AG09319 (cell line): ENCODE results near the gene PLEKHB2.

ENCODE experiments used
- DNase-seq: peaks from one replicate; pipeline ENCODE4 v3.0.0-alpha.2; 2010; ENCODE audit warnings: low read depth; ENCODE audit errors: extremely low read depth
- TF ChIP-seq, protein P1 (sequence below): IDR thresholded peaks from 2 replicates; pipeline ENCODE4 v1.5.1; 2011; ENCODE audit warnings: low read depth, mild to moderate bottlenecking, inconsistent platforms, low read length, moderate library complexity

PLEKHB2 gene

DNA sequence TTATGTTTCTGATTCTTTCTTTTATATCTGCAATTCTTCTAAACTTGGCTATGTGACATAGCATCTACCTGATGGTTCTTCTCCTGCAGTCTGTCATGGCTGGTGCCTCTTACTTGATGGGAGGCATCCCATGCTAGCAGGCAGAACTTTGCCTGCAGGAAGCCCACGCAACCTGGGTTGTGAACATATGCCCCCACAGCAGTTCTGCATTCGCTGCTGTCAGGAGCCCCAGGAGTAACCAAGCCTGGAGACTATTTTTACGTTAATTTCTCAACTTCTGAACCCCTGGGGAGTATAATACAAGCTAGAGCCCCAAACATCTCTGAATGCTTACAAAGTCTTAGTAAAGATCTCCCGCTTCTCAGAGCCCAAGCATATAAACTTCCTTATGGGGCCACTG is 23.9 kb upstream of the PLEKHB2 start:
- no peak for DNase-seq

DNA sequence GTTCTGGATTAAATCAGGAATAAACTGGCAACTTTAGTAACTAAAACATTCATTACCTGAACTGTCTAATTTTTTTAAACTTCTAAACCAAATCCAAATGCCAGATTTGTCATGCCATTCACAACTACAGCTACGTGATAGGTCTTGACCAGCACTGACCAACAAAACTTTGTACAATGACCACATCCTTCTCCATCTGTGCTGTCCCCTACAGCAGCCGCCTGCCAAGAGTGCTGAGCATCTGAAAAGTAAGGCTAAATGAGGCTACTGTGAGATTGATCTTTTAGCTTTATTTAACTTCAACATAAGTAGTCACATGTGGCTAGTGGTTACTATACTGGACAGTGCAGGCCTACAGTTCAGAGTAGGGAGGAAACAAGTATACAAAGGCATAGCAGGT is 19.5 kb upstream of the PLEKHB2 start:
- DNase-seq = no peak
- TF ChIP-seq, protein P1, sequence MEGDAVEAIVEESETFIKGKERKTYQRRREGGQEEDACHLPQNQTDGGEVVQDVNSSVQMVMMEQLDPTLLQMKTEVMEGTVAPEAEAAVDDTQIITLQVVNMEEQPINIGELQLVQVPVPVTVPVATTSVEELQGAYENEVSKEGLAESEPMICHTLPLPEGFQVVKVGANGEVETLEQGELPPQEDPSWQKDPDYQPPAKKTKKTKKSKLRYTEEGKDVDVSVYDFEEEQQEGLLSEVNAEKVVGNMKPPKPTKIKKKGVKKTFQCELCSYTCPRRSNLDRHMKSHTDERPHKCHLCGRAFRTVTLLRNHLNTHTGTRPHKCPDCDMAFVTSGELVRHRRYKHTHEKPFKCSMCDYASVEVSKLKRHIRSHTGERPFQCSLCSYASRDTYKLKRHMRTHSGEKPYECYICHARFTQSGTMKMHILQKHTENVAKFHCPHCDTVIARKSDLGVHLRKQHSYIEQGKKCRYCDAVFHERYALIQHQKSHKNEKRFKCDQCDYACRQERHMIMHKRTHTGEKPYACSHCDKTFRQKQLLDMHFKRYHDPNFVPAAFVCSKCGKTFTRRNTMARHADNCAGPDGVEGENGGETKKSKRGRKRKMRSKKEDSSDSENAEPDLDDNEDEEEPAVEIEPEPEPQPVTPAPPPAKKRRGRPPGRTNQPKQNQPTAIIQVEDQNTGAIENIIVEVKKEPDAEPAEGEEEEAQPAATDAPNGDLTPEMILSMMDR = no peak

More for the DNA sequence above, 23.9 kb upstream of the PLEKHB2 start:
- TF ChIP-seq, protein P1 = no peak

DNA sequence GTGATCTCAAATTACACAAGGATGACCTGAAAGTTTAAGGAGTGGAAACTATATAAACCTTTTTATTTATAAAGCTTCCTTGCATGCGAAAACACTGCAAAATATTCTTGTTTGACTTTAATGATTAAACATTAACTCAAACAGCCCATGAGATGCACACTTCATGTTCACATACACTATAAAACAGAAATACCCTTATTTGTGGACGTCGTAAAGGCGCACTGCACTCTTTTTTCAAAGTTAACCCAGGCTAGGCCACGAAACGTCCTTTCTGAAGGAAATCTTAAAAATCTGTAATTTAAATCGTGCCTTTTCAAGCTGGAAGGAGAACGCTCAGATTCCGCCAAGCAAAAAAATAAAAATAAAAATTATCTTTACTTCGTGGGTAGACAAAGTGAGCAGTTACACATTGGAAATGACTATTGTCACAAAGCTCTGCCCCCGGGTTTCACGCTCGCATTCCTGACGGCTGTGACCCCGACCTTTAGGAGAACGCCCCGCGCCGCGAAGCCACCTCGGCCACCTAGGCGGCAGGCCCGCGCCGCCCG is 12.6 kb upstream of the PLEKHB2 start:
- TF ChIP-seq, protein P1 = no peak

DNA sequence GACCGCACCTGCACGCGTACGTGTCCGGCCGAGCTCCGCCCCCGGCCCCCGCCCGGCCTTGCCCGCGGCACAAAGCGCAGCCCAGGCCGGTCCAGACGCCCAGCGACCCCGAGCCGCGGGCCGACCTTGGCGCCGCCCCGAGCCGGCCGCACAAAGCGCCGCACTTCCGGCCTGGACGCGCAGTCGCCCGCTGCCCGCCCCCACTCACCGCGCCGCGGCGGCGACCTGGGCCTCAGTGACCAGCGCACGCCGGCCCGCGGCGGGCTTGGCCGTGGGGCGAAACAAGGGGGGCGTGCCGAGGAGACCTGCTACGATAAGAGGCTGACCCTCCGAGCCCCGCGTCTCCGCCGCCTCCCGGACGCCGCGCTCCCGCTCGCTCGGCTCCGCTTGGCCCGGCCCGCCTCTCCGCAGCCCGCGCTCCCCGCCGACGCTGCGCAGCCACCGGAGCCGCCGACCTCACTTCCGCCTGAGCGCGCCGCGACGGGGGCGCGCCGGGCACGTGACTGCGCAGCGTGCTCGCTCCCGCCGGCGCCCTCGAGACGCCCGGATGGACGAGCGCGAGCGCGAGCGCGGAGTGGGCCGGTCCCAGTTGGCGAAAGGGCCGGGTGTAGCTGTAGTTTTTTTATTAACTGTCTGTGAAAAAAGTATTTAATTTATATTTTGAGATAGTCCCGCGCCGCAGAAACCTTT is 12.0 kb upstream of the PLEKHB2 start, which contains the start of gene FAM168B:
Gene FAM168B (minus strand): TSS at position 455 of the 690 bp plus-strand sequence. CDS start 10,814 bp downstream, outside the sequence.
- TF ChIP-seq, protein P1 = no peak
- peak; percentile 66 for DNase-seq

More for the DNA sequence above, 12.6 kb upstream of the PLEKHB2 start:
- DNase-seq = no peak

DNA sequence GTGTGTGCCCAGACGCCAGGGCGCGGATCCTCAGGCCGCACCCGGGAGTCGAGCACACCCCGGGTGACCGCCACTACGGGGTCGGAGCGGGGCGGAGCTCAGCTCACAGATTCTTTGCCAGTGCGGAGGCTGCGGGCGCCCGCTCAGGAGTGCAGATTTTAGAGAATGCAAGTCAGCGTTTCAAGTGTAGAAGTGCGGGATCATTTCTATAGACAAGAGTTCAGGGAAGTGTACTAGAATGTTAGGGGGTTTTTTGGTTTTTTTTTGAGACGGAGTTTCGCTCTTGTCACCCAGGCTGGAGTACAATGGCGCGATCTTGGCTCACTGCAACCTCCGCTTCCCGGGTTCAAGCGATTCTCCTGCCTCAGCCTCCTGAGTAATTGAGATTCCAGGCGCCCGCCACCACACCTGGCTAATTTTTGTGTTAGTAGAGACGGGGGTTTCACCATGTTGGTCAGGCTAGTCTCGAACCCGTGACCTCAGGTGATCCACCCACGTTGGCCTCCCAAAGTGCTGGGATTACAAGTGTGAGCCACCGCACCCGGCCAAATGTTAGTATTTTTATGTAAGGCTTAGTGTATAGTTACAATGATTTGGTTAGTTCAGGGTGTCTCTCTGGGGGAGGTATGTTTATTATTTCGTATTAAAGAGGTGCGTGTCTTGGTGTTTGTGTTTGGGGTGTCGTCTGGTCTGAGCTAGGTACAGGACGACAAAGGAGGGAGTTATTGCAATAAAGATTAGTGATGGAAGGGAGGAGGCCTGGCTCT is 11.3 kb upstream of the PLEKHB2 start:
- DNase-seq = no peak
- TF ChIP-seq, protein P1 = no peak

DNA sequence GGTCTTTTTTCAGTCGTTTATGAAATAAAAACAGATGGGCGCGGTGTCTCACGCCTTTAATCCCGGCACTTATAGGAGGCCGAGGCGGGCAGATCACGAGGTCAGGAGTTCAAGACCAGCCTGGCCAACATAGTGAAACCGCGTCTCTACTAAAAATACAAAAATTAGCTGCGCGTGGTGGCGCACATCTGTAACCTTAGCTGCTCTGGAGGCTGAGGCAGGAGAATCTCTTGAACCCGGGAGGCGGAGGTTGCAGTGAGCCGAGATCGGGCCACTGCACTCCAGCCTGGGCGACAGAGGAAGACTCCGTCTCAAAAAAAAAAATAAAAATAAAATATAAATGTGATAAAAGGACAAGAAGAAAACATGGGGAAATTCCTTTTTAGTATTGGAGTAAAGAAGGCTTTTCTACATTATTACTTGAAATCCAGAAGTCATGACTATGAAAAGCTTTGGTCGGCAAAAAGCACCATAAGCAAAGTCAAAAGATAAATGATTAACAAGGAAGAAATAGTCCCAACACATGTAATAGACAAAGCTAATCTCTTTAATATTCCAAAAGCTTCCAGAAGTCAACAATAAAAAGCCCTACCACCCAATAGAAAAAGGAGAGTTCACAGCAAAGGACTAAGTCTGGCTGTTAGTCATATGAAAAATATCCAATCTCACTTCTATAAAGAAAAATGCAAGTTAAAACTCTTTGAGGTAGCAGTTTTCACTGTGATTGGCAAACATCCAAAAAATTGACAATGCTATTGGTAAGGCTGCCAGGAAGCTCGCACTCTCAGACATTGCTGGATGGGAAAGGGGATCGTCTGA is 10.5 kb upstream of the PLEKHB2 start:
- TF ChIP-seq, protein P1 = no peak
- DNase-seq = no peak
